GM12801 (cell line): ENCODE measurements around the gene CLSTN1.

ENCODE experiments used
- CTCF ChIP-seq: IDR thresholded peaks from one replicate; pipeline ENCODE4 v1.5.1; 2011; ENCODE audit warnings: control low read depth; ENCODE audit not compliant: insufficient read length; ENCODE audit errors: extremely low read depth

The CLSTN1 gene

GRCh38 chr1:9691691-9692090 is 132.1 kb downstream of the CLSTN1 start:
- no peak for TF ChIP-seq CTCF

- TF ChIP-seq CTCF, result no peak
Observed at GRCh38 chr1:9691108-9691445, 132.7 kb downstream of the CLSTN1 start.

GRCh38 chr1:9690440-9691107 is 133.2 kb downstream of the CLSTN1 start:
- no peak for TF ChIP-seq CTCF

GRCh38 chr1:9689971-9690381 is 133.8 kb downstream of the CLSTN1 start:
- no peak for TF ChIP-seq CTCF

GRCh38 chr1:9689011-9689706 is 134.6 kb downstream of the CLSTN1 start:
- no peak for TF ChIP-seq CTCF

DNA sequence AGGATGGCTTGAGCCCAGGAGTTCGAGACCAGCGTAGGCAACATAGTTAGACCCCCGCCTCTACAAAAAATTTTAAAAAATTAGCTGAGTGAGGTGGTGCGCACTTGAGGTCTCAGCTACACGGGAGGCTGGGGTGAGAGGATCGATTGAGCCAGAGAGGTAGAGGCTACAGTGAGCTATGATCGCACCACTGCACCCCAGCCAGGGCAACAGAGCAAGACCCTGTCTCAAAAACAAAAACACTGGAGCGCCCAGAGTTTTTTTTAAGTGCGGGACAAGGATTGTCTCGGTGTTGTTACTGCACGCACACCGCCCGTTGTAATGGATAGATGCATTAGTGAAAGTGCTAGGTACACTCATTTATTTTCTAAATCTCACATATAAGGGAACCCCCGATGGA is 135.2 kb downstream of the CLSTN1 start:
- TF ChIP-seq CTCF, result no peak

DNA sequence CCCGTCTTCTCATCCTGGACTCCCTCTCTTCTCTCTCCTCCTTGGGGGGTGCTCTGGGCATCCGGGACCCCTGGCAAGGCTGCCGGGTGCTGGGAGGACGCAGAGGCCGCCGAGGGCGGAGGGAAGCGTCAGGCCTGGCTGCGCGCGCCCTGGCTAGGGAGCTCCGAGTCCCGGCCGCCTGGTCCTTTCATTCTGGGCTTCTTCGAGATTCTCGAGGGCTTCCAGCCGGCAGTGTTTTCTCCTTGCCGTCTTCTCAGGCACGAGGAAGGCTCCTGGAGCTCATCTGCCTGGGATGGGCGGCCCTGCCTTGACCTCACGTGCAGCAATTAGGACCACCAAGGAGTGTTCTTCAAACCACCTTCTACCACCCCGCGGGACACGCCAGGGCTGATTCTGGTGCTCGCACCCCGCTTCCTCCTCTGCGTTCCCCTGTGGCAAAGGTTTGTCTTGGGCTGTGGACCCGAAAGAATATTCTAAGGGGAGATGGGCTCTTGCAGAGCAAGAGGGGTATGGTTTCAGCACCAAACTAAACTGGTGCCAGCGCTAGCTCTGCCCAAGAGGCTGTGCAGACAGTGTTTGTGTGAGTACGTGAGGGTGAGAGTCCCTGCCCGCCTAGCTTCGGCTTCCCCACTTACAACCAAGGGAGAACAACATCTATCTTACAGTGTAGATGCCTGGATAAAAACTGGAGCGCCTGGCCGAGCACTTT is 135.7 kb downstream of the CLSTN1 start:
- no peak for TF ChIP-seq CTCF
